Uterus (tissue), 4 donors: Measurements from ENCODE around the gene SNX6. TPM values are rescaled to one million over a fixed set of nuclear protein-coding genes. Genes with fewer than 3 reads are reported as not detected.
"Not testable (repeated sequence)": the region's sequence is repeated elsewhere in the genome, so short reads cannot be mapped to it uniquely, and the experiment has no call there.

Experiments used
- DNase-seq, 2 donors: peaks; one replicate each; pipeline ENCODE4 v3.0.0-alpha.2; 2019 to 2020
- H3K27ac ChIP-seq, 2 donors: fragments of 200-600 bp; sonication (generic); 1 replicate in 1 of 2; 2 replicates in 1 of 2; pipeline ENCODE4 v1.5.1; 2016 to 2018
- H3K27me3 ChIP-seq, 2 donors: fragments of 200-600 bp; sonication (generic); one replicate each; pipeline ENCODE4 v1.5.1; 2018 to 2019; ENCODE audit warnings: control low read depth in 1 of 2
- H3K36me3 ChIP-seq, 2 donors: fragments of 200-600 bp; sonication (generic); one replicate each; pipeline ENCODE4 v1.5.1; 2019; ENCODE audit warnings: control low read depth in 1 of 2
- H3K4me1 ChIP-seq, 2 donors: fragments of 200-600 bp; sonication (generic); one replicate each; pipeline ENCODE4 v1.5.1; 2018 to 2019; ENCODE audit warnings: control low read depth in 1 of 2
- H3K4me3 ChIP-seq, 2 donors: fragments of 200-600 bp; sonication (generic); 1 replicate in 1 of 2; 2 replicates in 1 of 2; pipeline ENCODE4 v1.5.1; 2018 to 2019; ENCODE audit warnings: mild to moderate bottlenecking in 1 of 2
- H3K9me3 ChIP-seq, 2 donors: fragments of 200-600 bp; sonication (generic); one replicate each; pipeline ENCODE4 v1.5.1; 2019; ENCODE audit warnings: control low read depth in 1 of 2
- POLR2A ChIP-seq, 2 donors: fragments of 450-650 bp; IDR thresholded peaks; one replicate each; pipeline ENCODE4 v1.6.1; 2016; ENCODE audit warnings: antibody characterized with exemption in 2 of 2, mild to moderate bottlenecking in 1 of 2, moderate library complexity in 1 of 2
- intact Hi-C: fragments of 100-400 bp; cut with DNase I; formaldehyde crosslinking; loops from one replicate; pipeline ENCODE4 v1.15.1; 2023; ENCODE audit warnings: low total_unique reads
- total RNA-seq, 4 donors: library from RNA; depleted of rRNA in 3 of 4; stranded (reverse); fragments of >200 nt in 3 of 4; gene quantifications; one replicate each; pipeline versions ENCODE4 v1.1.0 to v1.2.4, GENCODE V29; 2014 to 2023
- TF ChIP-seq, protein P1 (sequence below), 4 experiments: fragments of 200-600 bp in 2 of 4; fragments of 450-650 bp in 2 of 4; sonication (generic) in 2 of 4; IDR thresholded peaks; one replicate each; pipeline ENCODE4 v1.5.1; 2016 to 2019; ENCODE audit warnings: antibody characterized with exemption in 4 of 4, mild to moderate bottlenecking in 2 of 4, moderate library complexity in 1 of 4
- donor health status: DM: yes; HTN: yes; CAD: no.

SNX6 gene
- total RNA-seq, 4 donors from 2014 or later, result 22.8 to 357 (median 73.9) TPM

DNA sequence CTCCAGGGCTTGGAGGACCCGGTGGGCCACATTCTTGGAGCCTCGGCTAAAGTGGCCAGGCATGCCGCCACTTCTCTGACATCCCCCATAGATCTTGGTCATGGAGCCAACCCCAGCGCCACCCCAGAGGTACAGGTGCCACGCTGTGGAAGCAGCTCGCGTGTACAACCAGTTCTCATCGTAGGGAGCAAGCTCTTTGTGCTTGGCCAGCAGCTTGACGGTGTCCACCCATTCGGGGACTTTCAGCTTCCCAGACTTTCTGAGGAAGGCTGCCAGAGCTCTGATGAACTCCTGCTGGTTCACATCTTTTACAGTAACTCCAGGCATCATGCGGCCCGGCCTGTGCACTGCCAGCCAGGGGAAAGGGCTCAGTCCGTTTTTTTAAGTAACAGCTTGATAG, 61.1 kb downstream of the SNX6 start:
- no peaks in the 10 kb centered on the region for H3K36me3 ChIP-seq
- TF ChIP-seq, protein P1, sequence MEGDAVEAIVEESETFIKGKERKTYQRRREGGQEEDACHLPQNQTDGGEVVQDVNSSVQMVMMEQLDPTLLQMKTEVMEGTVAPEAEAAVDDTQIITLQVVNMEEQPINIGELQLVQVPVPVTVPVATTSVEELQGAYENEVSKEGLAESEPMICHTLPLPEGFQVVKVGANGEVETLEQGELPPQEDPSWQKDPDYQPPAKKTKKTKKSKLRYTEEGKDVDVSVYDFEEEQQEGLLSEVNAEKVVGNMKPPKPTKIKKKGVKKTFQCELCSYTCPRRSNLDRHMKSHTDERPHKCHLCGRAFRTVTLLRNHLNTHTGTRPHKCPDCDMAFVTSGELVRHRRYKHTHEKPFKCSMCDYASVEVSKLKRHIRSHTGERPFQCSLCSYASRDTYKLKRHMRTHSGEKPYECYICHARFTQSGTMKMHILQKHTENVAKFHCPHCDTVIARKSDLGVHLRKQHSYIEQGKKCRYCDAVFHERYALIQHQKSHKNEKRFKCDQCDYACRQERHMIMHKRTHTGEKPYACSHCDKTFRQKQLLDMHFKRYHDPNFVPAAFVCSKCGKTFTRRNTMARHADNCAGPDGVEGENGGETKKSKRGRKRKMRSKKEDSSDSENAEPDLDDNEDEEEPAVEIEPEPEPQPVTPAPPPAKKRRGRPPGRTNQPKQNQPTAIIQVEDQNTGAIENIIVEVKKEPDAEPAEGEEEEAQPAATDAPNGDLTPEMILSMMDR (IDR thresholded peaks at IDR 0.05), result no peak
- no peak for TF ChIP-seq POLR2A (IDR thresholded peaks at IDR 0.05)
- intact Hi-C loops, result no loop called here

DNA sequence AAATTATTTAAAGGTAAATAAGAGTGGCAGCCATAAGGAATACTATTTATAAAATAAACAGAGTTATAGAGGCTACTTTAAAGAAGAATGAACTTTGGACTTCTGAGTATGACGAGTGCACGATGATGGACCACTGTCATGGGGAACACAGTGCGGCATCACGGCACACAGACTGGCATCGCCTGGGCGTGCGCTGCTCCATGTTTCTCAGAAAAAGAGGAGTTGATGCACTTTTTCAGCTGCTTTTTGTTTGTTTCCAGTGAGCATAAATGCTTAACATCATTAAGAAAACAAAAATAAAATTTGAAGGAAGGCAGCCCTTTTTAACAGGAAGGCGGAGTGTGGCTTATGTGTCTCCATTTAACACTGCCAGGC, 67.2 kb downstream of the SNX6 start:
- Histone ChIP-seq H3K36me3 (no peaks in the 10 kb centered on the region), H3K4me1 (no peaks in the 10 kb centered on the region), H3K9me3 (no peaks in the 10 kb centered on the region), H3K27me3 (no peaks in the 10 kb centered on the region), H3K27ac (no peak overlapping the region), H3K4me3 (no peak overlapping the region)
- TF ChIP-seq, protein P1 (IDR thresholded peaks at IDR 0.05), result no peak
- no peak for TF ChIP-seq POLR2A (IDR thresholded peaks at IDR 0.05)
- intact Hi-C loops, result no loop called here
- no peak for DNase-seq

More for the DNA sequence above, 61.1 kb downstream of the SNX6 start:
- Histone ChIP-seq H3K27me3 (no peaks in the 10 kb centered on the region), H3K4me1 (no peaks in the 10 kb centered on the region), H3K9me3 (no peaks in the 10 kb centered on the region), H3K4me3 (no peak overlapping the region), H3K27ac (no peak overlapping the region)
- DNase-seq, result no peak

DNA sequence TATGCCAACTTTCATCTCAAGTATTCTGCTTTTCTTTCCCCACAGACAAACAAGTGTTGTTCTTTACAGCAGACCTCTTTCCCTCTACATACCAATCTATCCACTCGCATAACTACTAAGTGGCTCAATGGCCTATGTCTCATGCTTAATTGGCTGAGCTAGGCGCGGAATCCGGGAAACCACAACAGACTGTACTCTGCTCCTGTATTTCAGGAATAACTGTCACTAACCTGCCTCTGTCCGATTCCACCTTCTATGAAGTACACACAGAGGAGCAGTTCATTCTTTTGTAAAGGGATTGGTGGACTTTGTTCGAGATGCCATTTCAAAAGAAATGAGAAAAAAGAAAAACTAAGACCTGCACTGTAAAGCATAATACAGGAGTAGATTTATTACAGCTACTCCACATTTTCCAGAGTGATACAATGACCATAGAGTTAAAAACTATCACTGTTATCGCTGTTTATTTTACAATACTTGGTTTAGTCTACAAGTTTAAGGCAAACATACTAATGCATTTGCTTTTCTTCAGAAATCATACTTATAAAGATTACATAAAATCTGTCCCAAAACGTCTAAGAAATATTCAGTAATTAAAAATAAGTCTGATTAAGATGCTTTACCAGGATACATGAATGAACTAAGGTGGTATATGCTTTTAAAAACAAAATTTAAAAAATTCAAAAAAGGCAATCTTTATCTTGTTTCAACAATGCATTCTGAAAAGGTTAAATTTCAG, 67.7 kb downstream of the SNX6 start:
- H3K27ac ChIP-seq, H3K4me1 ChIP-seq, intact Hi-C loops, H3K27me3 ChIP-seq, DNase-seq, H3K36me3 ChIP-seq, H3K9me3 ChIP-seq, H3K4me3 ChIP-seq: not testable (repeated sequence)

DNA sequence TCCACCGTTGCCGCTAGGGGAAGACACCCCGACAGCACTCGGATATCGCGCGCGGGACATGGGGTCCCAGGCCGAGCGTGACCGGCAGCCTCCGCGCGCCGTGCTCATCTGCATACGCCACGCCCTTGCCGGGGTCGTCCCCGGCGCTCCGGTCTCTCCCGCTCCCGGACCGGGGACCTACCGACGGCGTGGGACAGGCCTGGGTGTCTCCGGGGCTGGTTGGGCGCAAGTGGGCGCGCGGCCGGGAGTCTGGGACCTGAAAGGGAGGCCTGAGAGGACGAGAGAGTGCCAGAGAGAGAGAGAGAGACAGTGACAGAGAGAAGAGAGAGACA, 73.5 kb downstream of the SNX6 start:
- intact Hi-C loops, H3K27me3 ChIP-seq, DNase-seq, H3K27ac ChIP-seq, H3K4me1 ChIP-seq, H3K36me3 ChIP-seq, H3K4me3 ChIP-seq, H3K9me3 ChIP-seq: not testable (repeated sequence)

DNA sequence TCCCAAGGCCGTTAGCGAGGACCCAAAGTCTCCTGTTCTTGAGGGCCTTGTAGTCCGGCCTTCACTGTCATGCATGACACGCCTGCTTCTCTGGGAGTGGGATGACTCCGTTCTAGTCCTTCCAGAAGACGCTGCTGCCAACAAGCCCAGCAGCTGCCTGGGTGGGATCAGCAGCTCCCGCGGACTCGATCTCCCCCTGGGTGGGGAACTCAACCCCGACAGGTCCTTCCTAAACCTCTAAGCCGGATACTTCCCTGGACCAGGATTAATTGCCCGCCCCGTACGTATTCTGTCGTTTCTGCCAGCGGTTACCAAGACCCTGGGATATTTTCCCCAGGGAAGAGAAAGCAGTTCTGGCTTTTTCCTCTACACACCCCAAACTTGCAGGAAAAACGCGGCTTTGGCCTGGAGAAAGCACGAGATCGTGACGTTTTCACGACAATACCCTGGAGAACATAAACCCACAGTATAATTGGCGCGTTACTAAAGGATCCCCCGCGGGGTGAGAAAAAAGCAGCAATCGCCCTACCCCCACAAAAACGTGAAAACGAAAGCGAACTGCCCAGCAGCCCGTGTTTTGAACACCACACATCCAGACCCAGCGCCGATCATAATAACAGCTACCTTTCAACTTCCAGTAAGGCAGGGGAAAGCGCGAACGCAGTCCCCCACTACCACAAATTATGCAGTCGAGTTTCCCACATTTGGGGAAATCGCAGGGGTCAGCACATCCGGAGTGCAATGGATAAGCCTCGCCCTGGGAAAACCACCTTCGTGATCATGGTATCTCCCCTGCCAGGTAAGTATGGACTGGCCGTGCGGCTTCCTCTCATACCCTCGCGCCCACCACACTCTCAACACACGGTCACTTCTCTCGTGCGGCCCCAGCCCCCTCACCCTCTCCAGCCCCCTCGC, 74.1 kb downstream of the SNX6 start:
- H3K27ac ChIP-seq, H3K9me3 ChIP-seq, H3K27me3 ChIP-seq, intact Hi-C loops, DNase-seq, H3K4me1 ChIP-seq, H3K4me3 ChIP-seq, H3K36me3 ChIP-seq: not testable (repeated sequence)

DNA sequence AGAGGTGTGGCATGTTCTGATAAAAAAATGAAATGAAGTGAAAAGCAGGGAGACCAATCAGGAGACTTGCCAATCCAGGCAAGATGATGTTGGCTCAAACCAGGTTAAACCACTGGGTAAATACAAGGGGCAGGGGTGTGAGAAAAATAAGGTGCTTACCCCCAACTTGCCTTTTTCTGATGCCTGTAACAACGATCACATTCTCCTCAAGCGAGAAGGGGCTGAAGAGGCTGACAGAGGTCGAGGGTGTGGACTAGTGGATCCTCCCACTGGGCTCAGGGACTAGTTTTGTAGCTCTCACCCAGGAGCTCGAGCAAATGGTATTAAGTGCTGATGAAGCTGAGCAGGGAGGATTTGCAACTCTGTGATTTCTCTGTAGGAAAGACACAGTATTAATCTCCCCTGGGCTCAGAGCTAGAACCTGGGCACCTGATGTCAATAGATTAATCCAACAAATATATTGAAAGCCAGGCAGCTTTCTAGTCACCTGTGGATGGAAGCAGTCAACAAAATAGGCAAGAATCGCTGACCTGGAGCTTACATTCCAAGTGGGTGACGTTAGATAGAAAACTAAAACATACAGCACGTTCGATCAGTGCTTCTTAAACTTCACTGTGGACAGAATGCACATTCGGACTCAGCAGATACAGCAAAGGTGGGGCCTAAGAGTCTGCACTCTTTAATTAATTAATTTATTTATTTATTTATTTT, 75.3 kb downstream of the SNX6 start:
- intact Hi-C loops, result no loop called here
- Histone ChIP-seq H3K36me3 (no peaks in the 10 kb centered on the region), H3K4me3 (no peak overlapping the region), H3K4me1 (no peaks in the 10 kb centered on the region), H3K27ac (peak overlapping the region; percentile 50 to 75), H3K27me3 (no peaks in the 10 kb centered on the region), H3K9me3 (no peaks in the 10 kb centered on the region)
- TF ChIP-seq, protein P1 (IDR thresholded peaks at IDR 0.05), result no peak
- no peak for TF ChIP-seq POLR2A (IDR thresholded peaks at IDR 0.05)
- DNase-seq, result no peak

DNA sequence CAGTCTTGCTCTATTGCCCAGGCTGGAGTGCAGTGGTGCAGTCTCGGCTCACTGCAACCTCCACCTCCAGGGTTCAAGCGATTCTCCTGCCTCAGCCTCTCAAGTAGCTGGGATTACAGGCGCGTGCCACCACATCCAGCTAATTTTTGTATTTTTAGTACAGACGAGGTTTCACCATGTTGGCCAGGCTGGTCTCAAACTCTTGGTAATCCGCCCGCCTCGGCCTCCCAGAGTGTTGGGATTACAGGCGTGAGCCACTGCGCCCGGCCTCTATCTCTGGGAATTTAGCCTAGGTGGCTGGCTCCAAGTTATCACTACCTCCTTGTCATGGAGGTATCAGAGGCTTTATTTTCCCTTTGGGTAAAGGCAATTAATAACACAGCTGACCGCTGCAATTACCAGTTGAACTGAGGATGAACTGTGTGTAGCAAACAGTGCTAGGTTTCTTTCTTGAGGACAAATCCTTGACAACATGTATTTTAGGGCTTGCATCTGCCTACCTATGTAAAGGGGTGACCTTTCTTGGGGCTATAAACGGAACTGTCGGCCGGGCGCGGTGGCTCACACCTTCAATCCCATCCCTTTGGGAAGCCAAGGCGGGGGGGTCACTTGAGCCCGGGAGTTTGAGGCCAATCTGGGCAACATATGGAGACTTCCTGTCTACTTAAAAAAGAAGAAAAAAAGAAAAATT, 80.5 kb downstream of the SNX6 start:
- H3K36me3 ChIP-seq, H3K9me3 ChIP-seq, H3K4me3 ChIP-seq, H3K4me1 ChIP-seq, H3K27ac ChIP-seq, H3K27me3 ChIP-seq, intact Hi-C loops, DNase-seq: not testable (repeated sequence)
